ENCODE data around the gene IFI35.
"Not testable (repeated sequence)": the region's sequence is repeated elsewhere in the genome, so short reads cannot be mapped to it uniquely, and the experiment has no call there.

IFI35 gene

DNA sequence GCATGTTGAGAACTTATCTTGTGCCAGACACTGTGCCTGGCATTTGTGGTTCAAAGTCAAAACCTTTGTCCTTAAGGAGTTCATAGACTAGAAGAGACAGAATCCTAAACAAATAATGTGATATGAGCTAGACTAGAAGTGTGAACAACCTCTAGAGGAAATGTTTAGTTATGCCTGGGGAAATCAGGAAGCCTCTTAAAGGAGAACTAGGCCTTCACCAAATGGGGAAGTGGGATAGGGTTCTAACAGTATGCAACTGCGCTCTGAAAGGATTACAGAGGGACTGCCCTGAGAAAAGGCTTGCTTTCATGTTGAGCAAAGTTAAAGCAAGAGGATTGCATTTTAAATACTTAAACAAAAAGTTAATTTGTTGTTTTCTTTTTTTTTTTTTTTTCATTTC lies 21.4 kb upstream of the IFI35 start:
- no peak overlapping the region for H3K27ac Mint-ChIP-seq
- H3K4me1 Mint-ChIP-seq = peaks cover 14% of the 10 kb centered on the region
- H3K9me3 Mint-ChIP-seq = no peaks in the 10 kb centered on the region
- no peak overlapping the region for H3K4me3 Mint-ChIP-seq
- no peaks in the 10 kb centered on the region for H3K27me3 Mint-ChIP-seq (ENCODE audit: low read depth)
- TF ChIP-seq, protein P1, sequence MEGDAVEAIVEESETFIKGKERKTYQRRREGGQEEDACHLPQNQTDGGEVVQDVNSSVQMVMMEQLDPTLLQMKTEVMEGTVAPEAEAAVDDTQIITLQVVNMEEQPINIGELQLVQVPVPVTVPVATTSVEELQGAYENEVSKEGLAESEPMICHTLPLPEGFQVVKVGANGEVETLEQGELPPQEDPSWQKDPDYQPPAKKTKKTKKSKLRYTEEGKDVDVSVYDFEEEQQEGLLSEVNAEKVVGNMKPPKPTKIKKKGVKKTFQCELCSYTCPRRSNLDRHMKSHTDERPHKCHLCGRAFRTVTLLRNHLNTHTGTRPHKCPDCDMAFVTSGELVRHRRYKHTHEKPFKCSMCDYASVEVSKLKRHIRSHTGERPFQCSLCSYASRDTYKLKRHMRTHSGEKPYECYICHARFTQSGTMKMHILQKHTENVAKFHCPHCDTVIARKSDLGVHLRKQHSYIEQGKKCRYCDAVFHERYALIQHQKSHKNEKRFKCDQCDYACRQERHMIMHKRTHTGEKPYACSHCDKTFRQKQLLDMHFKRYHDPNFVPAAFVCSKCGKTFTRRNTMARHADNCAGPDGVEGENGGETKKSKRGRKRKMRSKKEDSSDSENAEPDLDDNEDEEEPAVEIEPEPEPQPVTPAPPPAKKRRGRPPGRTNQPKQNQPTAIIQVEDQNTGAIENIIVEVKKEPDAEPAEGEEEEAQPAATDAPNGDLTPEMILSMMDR (IDR thresholded peaks at IDR 0.05; ENCODE audit: unreplicated experiment in 3 of 3) = no peak
- H3K36me3 Mint-ChIP-seq (ENCODE audit: low read depth) = peaks cover 49% of the 10 kb centered on the region

DNA sequence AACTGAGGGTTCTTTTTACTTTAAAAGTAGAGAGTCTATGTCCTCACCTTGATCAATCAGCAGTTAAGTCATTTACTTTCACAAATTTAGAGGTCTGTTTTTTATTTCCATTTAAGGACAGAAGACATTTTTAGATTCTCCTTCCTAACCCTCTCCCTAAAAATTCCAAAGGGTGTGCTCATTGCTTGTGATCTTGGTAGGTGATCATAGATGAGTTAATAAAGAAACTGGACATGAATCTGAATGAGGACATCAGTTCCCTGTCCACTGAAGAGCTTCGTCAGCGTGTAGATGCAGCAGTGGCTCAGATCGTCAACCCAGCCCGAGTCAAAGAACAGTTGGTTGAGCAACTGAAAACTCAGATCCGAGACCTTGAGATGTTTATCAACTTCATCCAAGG lies 17.4 kb upstream of the IFI35 start:
- TF ChIP-seq, protein P1 (IDR thresholded peaks at IDR 0.05; ENCODE audit: unreplicated experiment in 3 of 3) = no peak
- peaks cover 66% of the 10 kb centered on the region for H3K36me3 Mint-ChIP-seq (ENCODE audit: low read depth)
- no peaks in the 10 kb centered on the region for H3K27me3 Mint-ChIP-seq (ENCODE audit: low read depth)
- no peaks in the 10 kb centered on the region for H3K4me1 Mint-ChIP-seq
- no peak overlapping the region for H3K27ac Mint-ChIP-seq
- no peaks in the 10 kb centered on the region for H3K9me3 Mint-ChIP-seq
- H3K4me3 Mint-ChIP-seq = no peak overlapping the region

DNA sequence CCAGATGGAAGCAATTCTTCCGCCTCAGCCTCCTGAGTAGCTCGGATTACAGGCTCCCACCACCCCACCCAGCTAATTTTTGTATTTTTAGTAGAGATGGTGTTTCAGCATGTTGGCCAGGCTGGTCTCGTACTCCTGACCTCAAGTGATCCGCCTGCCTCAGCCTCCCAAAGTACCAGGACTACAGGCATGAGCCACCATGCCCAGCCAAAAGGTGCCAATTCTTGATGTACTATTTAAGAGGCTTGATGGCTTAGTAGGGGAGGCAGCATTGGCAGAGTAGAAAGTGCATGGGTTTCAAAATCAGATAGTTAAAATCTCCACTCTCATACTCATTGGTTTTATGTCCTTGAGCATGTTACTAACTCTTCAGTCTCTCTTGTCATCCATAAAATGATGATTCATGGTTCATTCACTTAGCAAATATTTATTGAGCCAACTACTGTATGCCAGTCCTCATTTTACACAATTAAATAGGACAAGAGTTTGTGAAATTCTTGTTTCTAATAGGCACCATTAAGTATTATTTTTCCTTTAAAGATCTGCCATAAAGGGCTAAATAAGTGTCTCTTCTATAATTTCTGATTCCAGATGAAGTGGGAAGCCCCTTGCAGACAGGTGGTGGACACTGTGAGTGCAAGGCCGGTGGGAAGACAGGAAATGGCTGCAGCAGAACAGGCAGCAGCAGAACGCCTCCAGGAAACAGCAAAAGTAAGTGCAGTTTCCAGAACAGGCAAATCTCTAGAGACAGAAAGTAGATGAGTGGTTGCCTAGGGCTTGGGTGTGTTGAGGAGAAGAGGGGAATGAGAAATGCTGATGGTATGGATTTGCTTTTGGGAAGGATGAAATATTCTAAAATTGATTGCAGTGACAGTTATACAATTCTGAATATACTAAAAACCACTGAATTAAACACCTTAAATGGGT lies 16.6 kb upstream of the IFI35 start:
- Mint-ChIP-seq H3K27ac (no peak overlapping the region), H3K27me3 (ENCODE audit: low read depth) (no peaks in the 10 kb centered on the region), H3K9me3 (no peaks in the 10 kb centered on the region), H3K4me3 (no peak overlapping the region), H3K4me1 (no peaks in the 10 kb centered on the region), H3K36me3 (ENCODE audit: low read depth) (peaks cover 62% of the 10 kb centered on the region)
- TF ChIP-seq, protein P1 (IDR thresholded peaks at IDR 0.05; ENCODE audit: unreplicated experiment in 3 of 3) = no peak

- H3K27me3 Mint-ChIP-seq (ENCODE audit: low read depth) = no peaks in the 10 kb centered on the region
- no peaks in the 10 kb centered on the region for H3K4me1 Mint-ChIP-seq
- H3K36me3 Mint-ChIP-seq (ENCODE audit: low read depth) = peaks cover 51% of the 10 kb centered on the region
- H3K4me3 Mint-ChIP-seq = no peak overlapping the region
- no peak overlapping the region for H3K27ac Mint-ChIP-seq
- TF ChIP-seq, protein P1 (IDR thresholded peaks at IDR 0.05; ENCODE audit: unreplicated experiment in 3 of 3) = no peak
- no peaks in the 10 kb centered on the region for H3K9me3 Mint-ChIP-seq
These were observed 15.1 kb upstream of the IFI35 start for GRCh38 chr17:42991471-42991870.

GRCh38 chr17:42992872-42993271 lies 13.7 kb upstream of the IFI35 start:
- TF ChIP-seq, protein P1 (IDR thresholded peaks at IDR 0.05; ENCODE audit: unreplicated experiment in 3 of 3) = no peak
- Mint-ChIP-seq H3K9me3 (no peaks in the 10 kb centered on the region), H3K27me3 (ENCODE audit: low read depth) (no peaks in the 10 kb centered on the region), H3K27ac (no peak overlapping the region), H3K4me3 (no peak overlapping the region), H3K4me1 (peaks cover 3% of the 10 kb centered on the region), H3K36me3 (ENCODE audit: low read depth) (peaks cover 41% of the 10 kb centered on the region)

- not testable (repeated sequence) for H3K4me3 Mint-ChIP-seq; H3K9me3 Mint-ChIP-seq; H3K27me3 Mint-ChIP-seq (ENCODE audit: low read depth); H3K27ac Mint-ChIP-seq; H3K4me1 Mint-ChIP-seq
- peaks cover 31% of the 10 kb centered on the region for H3K36me3 Mint-ChIP-seq (ENCODE audit: low read depth)
These were observed 12.7 kb upstream of the IFI35 start for GRCh38 chr17:42993913-42994312.

Measured in nephron (organoid).